ENCODE data around the gene ABCG5.
A peak's percentile ranks its signal among the peaks of the same experiment; 100 is the strongest.

Gene ABCG5

GRCh38 chr2:43838560-43839267, at the start of gene ABCG5, which contains the start of gene ABCG8:
Gene ABCG5, minus strand, starts transcription at chr2:43838839. Its CDS starts 160 bp downstream, at chr2:43838679.
Gene ABCG8, plus strand, starts transcription at chr2:43838971. Its CDS starts 83 bp downstream, at chr2:43839054.
- DNase-seq = no peak

GRCh38 chr2:43887176-43887575, 48.5 kb upstream of the ABCG5 start:
- DNase-seq = no peak

- no peak for DNase-seq
These were observed 46.5 kb upstream of the ABCG5 start for GRCh38 chr2:43885132-43885632.

GRCh38 chr2:43884689-43885088, 46.0 kb upstream of the ABCG5 start:
- DNase-seq = no peak

- DNase-seq = no peak
These were observed 43.7 kb upstream of the ABCG5 start for GRCh38 chr2:43882312-43882711.

GRCh38 chr2:43880952-43881351, 42.3 kb upstream of the ABCG5 start:
- DNase-seq = no peak

- no peak for DNase-seq
These were observed 41.8 kb upstream of the ABCG5 start for GRCh38 chr2:43880471-43880870.

GRCh38 chr2:43879261-43879660, 40.6 kb upstream of the ABCG5 start:
- DNase-seq = no peak

- peak; percentile 16 for DNase-seq
These were observed 39.3 kb upstream of the ABCG5 start for GRCh38 chr2:43877782-43878464.

GRCh38 chr2:43874776-43875451, 36.3 kb upstream of the ABCG5 start:
- no peak for DNase-seq

- no peak for DNase-seq
These were observed 33.5 kb upstream of the ABCG5 start for GRCh38 chr2:43872151-43872550.

GRCh38 chr2:43855292-43855691, 16.7 kb upstream of the ABCG5 start:
- no peak for DNase-seq

GRCh38 chr2:43854671-43855070, 16.0 kb upstream of the ABCG5 start:
- no peak for DNase-seq

GRCh38 chr2:43853141-43854081, 14.8 kb upstream of the ABCG5 start:
- DNase-seq = no peak

- no peak for DNase-seq
These were observed 13.6 kb upstream of the ABCG5 start for GRCh38 chr2:43852196-43852730.

GRCh38 chr2:43851011-43851980, 12.7 kb upstream of the ABCG5 start:
- DNase-seq = no peak

- peak; percentile 6 for DNase-seq
These were observed 9.6 kb upstream of the ABCG5 start for GRCh38 chr2:43848214-43848613.

GRCh38 chr2:43846140-43846793, 7.6 kb upstream of the ABCG5 start:
- DNase-seq = no peak

- no peak for DNase-seq
These were observed 6.5 kb upstream of the ABCG5 start for GRCh38 chr2:43845181-43845580.

- DNase-seq = no peak
These were observed 4.2 kb upstream of the ABCG5 start for GRCh38 chr2:43842866-43843226.

All from NCI-H226 (cell line).